Measurements from ENCODE around the gene CD247.
A peak's percentile ranks its signal among the peaks of the same experiment; 100 is the strongest.

CD247 gene

GRCh38 chr1:167487614-167488013, 30.7 kb downstream of the CD247 start:
- no peak for DNase-seq

- peak; percentile 31 for DNase-seq
These were observed 32.1 kb downstream of the CD247 start for GRCh38 chr1:167486090-167486824.

- DNase-seq = no peak
These were observed 33.4 kb downstream of the CD247 start for GRCh38 chr1:167484726-167485502.

DNA sequence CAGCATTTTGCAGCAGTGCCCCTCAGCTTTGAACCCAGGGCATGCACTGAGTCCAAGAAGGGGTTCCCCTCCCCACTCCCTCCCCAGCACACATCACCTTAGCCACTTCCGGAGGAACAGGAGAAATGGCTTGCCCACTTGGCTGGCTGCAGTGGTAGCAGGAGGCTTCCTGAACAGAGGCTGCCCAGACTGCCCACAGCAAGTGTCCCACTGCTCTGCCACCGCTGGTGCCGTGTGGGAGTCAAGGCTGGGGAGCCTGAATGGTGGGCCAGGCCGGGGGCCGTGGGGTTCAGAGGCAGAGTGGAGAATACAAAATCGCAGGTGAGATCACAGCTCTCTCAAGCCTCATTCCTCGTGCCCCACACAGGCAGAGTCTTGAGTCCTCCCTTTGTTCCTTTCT, 34.5 kb downstream of the CD247 start:
- peak; percentile 37 for DNase-seq

- peak; percentile 80 for DNase-seq
These were observed 36.1 kb downstream of the CD247 start for GRCh38 chr1:167482184-167482583.

DNA sequence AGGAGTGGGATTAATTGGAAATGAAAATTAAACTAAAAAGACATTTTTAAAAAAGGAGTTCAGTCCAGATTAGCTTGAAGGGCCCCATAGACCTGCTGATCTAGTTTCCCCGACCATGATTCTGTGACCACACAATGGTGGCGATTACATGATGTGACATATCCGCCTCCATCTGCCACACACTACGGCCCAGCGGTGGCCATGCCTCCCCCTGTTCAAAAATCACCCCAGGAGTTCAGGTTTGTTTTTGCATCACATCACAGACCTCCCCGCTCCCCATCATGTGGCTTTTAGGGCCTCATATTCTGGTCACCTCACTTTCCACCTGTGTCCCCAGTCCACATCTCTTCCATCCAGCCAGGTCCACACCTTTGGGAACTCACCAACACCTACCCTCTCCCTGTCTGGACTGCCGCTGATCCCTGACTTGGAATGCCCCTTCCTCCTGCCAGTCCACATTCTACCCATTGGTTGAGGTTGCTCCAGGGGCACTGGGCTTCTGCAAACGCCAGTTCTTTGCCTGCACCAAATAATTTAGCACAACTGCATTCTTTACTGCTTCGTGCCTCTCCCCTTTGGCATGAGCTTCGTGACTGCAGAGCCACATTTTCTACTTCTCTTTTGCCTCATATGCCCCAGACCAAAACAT, 38.9 kb downstream of the CD247 start:
- no peak for DNase-seq

DNA sequence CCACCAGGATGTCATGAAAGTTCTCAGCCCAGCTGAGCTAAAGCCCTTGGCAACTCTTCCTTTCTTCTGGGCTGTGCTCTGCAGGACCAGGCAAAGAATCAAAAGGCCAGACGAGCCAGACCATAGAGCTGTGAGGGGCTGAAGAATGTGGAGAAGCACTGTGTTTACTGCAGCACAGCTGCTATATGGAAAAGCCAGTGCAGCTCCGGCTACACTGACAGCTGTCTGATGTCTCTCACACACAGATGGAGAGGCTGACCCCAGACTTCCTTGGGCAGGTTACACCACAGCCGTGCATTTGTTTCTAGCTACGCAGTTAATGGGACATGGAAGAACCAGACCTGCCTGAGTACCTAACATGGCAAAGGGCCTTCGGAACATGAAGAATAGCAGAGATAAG, 40.3 kb downstream of the CD247 start:
- no peak for DNase-seq

DNA sequence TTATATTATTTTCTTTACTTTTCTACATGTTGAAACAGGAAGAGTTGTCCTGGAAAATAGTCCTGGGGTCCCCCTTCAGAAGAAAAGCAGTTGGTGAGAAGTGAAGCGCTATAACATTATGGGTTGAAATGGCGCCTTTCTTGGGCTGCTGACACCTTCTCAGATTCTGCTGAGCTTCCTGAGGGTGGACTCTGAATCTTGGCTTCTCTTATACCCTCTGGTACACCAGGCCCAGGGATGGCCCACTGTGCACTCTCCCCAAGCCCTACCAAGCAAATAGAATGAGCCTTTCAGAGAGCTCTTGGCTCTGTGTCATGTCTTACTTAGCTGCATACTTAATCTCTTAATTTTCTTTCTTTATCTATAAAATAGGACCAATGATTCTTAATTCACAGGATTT, 42.3 kb downstream of the CD247 start:
- no peak for DNase-seq

- peak; percentile 61 for DNase-seq
These were observed 44.1 kb downstream of the CD247 start for GRCh38 chr1:167474191-167474641.

DNA sequence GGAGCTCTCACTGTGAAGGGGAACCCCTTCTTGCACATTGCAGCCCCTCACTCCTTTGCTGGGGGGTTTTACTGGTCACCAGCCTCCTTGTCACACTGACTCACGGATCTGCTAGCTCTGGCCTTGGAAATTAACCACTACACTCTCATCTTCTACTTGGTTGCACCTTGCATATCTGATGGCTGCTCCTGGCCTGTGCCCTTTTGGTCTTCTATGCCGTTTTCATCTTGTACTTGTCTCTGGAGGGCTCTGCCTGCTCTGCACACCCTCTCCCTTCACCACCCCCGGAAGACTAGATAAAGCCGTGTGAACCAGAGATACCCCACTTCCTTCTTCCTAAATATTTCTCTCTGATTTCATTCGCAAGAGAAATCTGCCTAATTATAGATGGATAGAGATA, 44.6 kb downstream of the CD247 start:
- peak; percentile 50 for DNase-seq

- DNase-seq = peak; percentile 64
These were observed 45.4 kb downstream of the CD247 start for GRCh38 chr1:167472752-167473521.

DNA sequence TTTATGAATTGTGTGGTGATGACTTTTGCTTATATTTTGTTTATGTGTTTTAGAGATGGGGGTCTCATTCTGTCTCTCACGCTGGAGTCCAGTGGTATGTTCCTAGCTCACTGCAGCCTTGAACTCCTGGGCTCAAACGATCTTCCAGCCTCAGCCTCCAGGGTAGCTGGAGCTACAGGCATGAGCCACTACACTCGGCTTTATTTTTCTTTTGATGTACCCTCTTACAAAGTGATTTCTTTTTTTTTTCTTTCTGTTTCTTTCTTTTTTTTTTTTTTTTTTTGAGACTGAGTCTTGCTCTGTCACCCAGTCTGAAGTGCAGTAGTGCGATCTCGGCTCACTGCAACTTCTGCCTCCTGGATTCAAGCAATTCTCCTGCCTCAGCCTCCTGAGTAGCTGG, 46.8 kb downstream of the CD247 start:
- no peak for DNase-seq

- DNase-seq = no peak
These were observed 48.9 kb downstream of the CD247 start for GRCh38 chr1:167469280-167469965.

DNA sequence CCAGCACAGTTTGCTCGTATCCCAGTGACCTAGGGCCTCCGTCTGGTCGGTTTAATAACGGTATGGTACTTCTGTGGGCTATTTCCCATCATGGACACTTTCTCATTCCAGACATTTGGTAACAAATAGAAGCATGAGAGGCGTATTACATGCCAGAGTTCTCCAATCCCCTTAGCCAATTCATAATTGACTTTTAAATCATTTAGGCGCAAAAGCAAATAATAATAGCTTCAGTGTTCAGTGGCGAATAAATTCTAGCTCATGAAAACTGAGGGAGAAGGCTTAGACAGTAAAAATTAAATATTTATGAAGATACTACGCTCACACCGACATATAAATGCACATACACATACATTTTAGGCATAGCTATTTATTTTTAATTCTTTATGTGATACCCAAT, 50.6 kb downstream of the CD247 start:
- no peak for DNase-seq

DNA sequence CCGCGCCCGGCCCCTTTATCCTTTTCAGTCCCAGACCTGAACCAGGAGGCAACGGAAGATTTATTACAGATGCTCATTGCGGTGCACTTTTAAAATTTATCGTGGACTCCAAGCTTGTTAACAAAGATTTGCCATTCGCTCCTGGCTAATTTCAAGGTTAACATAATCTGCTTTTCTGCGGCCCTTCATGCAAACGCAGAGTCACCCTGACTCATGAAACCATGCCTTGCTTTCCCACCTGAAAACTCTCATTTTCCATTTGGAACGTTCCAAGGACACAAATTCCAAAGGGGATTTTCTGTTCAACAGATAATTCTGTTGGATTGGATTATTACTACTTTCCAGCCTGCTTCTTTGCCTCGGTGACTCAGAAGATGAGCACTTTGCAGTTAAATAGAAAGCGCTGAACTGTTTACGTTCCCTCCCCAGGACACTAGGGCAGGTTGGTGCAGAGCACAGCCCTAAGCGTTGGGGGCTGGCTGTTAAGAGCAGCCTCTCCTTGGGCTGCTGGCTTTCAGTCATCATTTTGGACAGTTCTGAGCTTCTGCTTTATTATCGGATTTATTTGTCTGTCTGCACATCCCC, 51.1 kb downstream of the CD247 start:
- peak; percentile 37 for DNase-seq

GRCh38 chr1:167465743-167466142, 52.6 kb downstream of the CD247 start:
- no peak for DNase-seq

- no peak for DNase-seq
These were observed 53.3 kb downstream of the CD247 start for GRCh38 chr1:167465018-167465417.

DNA sequence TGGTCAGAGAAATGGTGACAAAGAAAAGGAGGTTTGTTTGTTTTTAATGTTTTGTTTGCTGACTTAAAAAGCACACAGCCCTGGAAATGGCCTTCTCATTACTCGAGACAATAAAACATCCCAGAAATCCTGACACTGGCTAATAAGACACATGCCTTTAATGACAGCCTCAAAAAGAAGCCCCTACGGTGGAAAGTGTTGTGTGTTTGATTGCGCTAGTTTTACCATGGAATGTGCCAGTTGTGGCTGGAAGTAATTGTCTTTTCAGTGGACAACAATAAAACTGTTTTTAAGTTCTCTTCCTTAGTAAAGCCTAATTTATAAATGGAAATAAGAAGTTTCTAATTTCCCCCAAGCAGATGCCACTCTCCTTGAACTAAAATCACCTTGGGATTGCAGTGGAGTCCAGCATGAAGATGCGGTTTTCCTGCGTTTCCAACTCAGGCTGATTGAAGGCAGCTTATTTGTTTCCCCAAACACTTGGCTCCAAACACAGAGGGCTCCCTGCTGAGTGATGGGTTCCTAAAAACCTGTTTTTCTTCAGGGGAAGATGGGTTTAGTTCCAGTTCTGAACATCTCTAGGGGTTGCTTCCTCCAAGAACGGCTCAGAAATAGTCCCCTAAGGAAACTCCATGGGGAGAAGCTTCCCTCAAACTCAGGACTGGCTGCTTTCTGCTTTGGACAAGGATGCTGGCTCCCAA, 54.3 kb downstream of the CD247 start:
- DNase-seq = no peak

- no peak for DNase-seq
These were observed 55.2 kb downstream of the CD247 start for GRCh38 chr1:167463080-167463479.

DNA sequence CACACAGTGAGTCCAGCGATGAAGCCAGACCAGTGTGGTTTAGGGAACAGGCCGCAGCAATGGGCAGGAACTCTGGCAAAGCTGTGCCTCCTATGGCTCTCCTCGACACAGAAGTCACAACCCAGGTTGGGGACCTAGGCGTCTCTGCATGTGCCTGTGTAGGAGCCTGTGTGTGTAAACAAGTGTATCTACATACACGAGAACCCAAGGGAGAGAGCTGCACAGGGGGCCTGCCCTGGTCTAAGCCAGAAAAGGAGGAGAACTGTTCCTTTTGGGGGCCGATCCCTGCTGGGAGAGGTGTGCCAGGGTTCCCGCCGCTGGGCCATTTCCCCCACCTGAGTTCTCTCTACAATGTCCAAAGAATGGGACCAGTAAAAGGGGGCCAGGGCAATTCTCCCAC, 56.0 kb downstream of the CD247 start:
- no peak for DNase-seq

DNA sequence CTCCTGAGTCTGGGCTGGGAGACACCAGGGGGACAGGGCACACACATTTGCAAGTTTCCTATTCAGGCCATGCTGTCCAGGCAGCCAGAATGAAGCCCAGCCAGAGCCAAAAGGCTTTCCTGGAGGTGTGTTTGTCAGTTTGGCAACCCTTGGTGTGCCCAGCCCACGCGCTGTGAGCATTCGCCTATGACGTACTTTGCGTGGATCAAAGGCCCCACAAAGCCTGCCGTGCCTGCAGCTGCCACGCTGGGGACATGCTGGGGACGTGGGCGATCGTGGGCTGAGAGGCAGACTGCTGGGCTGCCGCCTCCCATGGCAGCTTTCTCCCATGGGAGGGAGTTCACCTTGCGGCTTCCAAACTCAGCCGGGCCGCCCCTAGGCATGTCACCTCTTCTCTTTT, 57.5 kb downstream of the CD247 start:
- DNase-seq = peak; percentile 72

All from CD4-positive, alpha-beta T cell treated with Interleukin-17A for 4 hours (primary cell).